Measurements from ENCODE around the gene COL23A1.

Gene COL23A1

GRCh38 chr5:178458140-178458539, 132.1 kb downstream of the COL23A1 start:
- no peak for DNase-seq (ENCODE audit: low read depth in 2 of 2)

- no peak for DNase-seq (ENCODE audit: low read depth in 2 of 2)
These were observed 132.7 kb downstream of the COL23A1 start for GRCh38 chr5:178457471-178457870.

GRCh38 chr5:178455480-178455835, 134.7 kb downstream of the COL23A1 start:
- no peak for DNase-seq (ENCODE audit: low read depth in 2 of 2)

- no peak for DNase-seq (ENCODE audit: low read depth in 2 of 2)
These were observed 135.2 kb downstream of the COL23A1 start for GRCh38 chr5:178454821-178455479.

GRCh38 chr5:178454303-178454702, 135.9 kb downstream of the COL23A1 start:
- no peak for DNase-seq (ENCODE audit: low read depth in 2 of 2)

GRCh38 chr5:178453224-178453623, 137.0 kb downstream of the COL23A1 start:
- no peak for DNase-seq (ENCODE audit: low read depth in 2 of 2)

GRCh38 chr5:178450121-178451028, 139.8 kb downstream of the COL23A1 start:
- no peak for DNase-seq (ENCODE audit: low read depth in 2 of 2)

GRCh38 chr5:178449163-178450070, 140.8 kb downstream of the COL23A1 start:
- DNase-seq (ENCODE audit: low read depth in 2 of 2) = no peak

GRCh38 chr5:178445534-178445933, 144.7 kb downstream of the COL23A1 start:
- DNase-seq (ENCODE audit: low read depth in 2 of 2) = no peak

- no peak for DNase-seq (ENCODE audit: low read depth in 2 of 2)
These were observed 147.6 kb downstream of the COL23A1 start for GRCh38 chr5:178442405-178443257.

- DNase-seq (ENCODE audit: low read depth in 2 of 2) = no peak
These were observed 148.5 kb downstream of the COL23A1 start for GRCh38 chr5:178441486-178442270.

GRCh38 chr5:178440181-178440580, 150.0 kb downstream of the COL23A1 start:
- no peak for DNase-seq (ENCODE audit: low read depth in 2 of 2)

- DNase-seq (ENCODE audit: low read depth in 2 of 2) = no peak
These were observed 150.6 kb downstream of the COL23A1 start for GRCh38 chr5:178439493-178440180.

GRCh38 chr5:178438796-178439195, 151.4 kb downstream of the COL23A1 start:
- no peak for DNase-seq (ENCODE audit: low read depth in 2 of 2)

- DNase-seq (ENCODE audit: low read depth in 2 of 2) = no peak
These were observed 152.7 kb downstream of the COL23A1 start for GRCh38 chr5:178437386-178438075.

GRCh38 chr5:178436326-178436940, 153.8 kb downstream of the COL23A1 start:
- DNase-seq (ENCODE audit: low read depth in 2 of 2) = no peak

- no peak for DNase-seq (ENCODE audit: low read depth in 2 of 2)
These were observed 154.6 kb downstream of the COL23A1 start for GRCh38 chr5:178435321-178436238.

- no peak for DNase-seq (ENCODE audit: low read depth in 2 of 2)
These were observed 155.3 kb downstream of the COL23A1 start for GRCh38 chr5:178434851-178435250.
